HepG2 (cell line): ENCODE data around the gene RNPS1. TPM values are rescaled to one million over a fixed set of nuclear protein-coding genes. Genes with fewer than 3 reads are reported as not detected.

Experiments
- ATAC-seq: fragments of 200-7000 bp; cut with Tn5 transposase; 3 replicates; pipeline ENCODE4 v1.9.1; 2020; ENCODE audit warnings: mild to moderate bottlenecking, moderate library complexity
- BruUV-seq: library from RNA; stranded (reverse); fragments of 400-500 nt; replicated peaks from 2 replicates; lab custom pipeline; 2021; lab: Mats Ljungman, UMichigan
- CTCF ChIA-PET: fragments of 300-600 bp; formaldehyde crosslinking; extraction: SDS; loops from one replicate; lab custom pipeline; 2021; ENCODE audit warnings: low total read pairs, inconsistent platforms, low intra/inter-chr PET ratio; lab: Yijun Ruan, JAX
- POLR2A ChIA-PET: fragments of 350-600 bp; sonication (Branson Sonifier 250); formaldehyde crosslinking; loops from one replicate; lab custom pipeline; 2020; ENCODE audit warnings: antibody characterized with exemption, inconsistent platforms; lab: Yijun Ruan, JAX
- DNase-seq: peaks from one replicate; pipeline ENCODE4 v3.0.0-alpha.2; 2015; ENCODE audit warnings: low spot score
- FAIRE-seq: peaks from 3 replicates; lab custom pipeline; 2011; peaks lifted over from hg19 to GRCh38; lab: Jason Lieb, UNC
- H2AFZ ChIP-seq: one replicate; pipeline ENCODE4 v1.6.1; 2011; ENCODE audit warnings: low read length, inconsistent platforms
- H3K27ac ChIP-seq: fragments of 300-600 bp; 3 replicates; pipeline ENCODE4 v1.8.0; 2011; ENCODE audit warnings: mixed run types, mild to moderate bottlenecking, mixed read lengths, low read length, inconsistent platforms; ENCODE audit not compliant: insufficient read depth; ENCODE audit errors: extremely low read length
- H3K27me3 ChIP-seq, 2 experiments: fragments of 200-600 bp in 1 of 2; 2 replicates in 1 of 2; 3 replicates in 1 of 2; pipeline versions ENCODE4 v1.6.0 to v1.8.0; 2011; ENCODE audit warnings: low read length in 2 of 2, mild to moderate bottlenecking in 2 of 2, moderate library complexity in 2 of 2, inconsistent platforms in 1 of 2; ENCODE audit not compliant: insufficient read depth in 2 of 2, control insufficient read depth in 1 of 2
- H3K36me3 ChIP-seq, 2 experiments: fragments of 200-600 bp in 1 of 2; replicated peaks in 1 of 2; 2 replicates in 1 of 2; 3 replicates in 1 of 2; pipeline versions ENCODE4 v1.5.1 to v1.8.0; 2011; ENCODE audit warnings: low read length in 2 of 2, inconsistent platforms in 1 of 2; ENCODE audit not compliant: insufficient read depth in 2 of 2, control insufficient read depth in 1 of 2
- H3K4me1 ChIP-seq: 2 replicates; pipeline ENCODE4 v1.5.1; 2012; ENCODE audit warnings: low read length, inconsistent platforms; ENCODE audit not compliant: insufficient read depth
- H3K4me2 ChIP-seq: 2 replicates; pipeline ENCODE4 v1.6.0; 2011; ENCODE audit warnings: low read depth, low read length, inconsistent platforms
- H3K4me3 ChIP-seq, 3 experiments: fragments of 200-600 bp in 1 of 3; sonication (generic), shearing (Covaris generic) in 1 of 3; replicated peaks in 1 of 3; 2 replicates each; pipeline ENCODE4 v1.5.1; 2011 to 2016; ENCODE audit warnings: low read length in 3 of 3, inconsistent platforms in 2 of 3, low read depth in 2 of 3, mild to moderate bottlenecking in 2 of 3, control low read depth in 1 of 3, mixed read lengths in 1 of 3; ENCODE audit not compliant: insufficient read depth in 1 of 3
- H3K79me2 ChIP-seq: one replicate; pipeline ENCODE4 v1.6.1; 2011; ENCODE audit warnings: low read length, inconsistent platforms; ENCODE audit not compliant: insufficient read depth
- H3K9ac ChIP-seq: 2 replicates; pipeline ENCODE4 v1.6.0; 2011; ENCODE audit warnings: mild to moderate bottlenecking, low read depth, low read length, inconsistent platforms; ENCODE audit not compliant: insufficient read depth
- H3K9me3 ChIP-seq: 2 replicates; pipeline ENCODE4 v1.5.1; 2012; ENCODE audit warnings: mild to moderate bottlenecking, low read length
- H4K20me1 ChIP-seq: 2 replicates; pipeline ENCODE4 v1.6.0; 2011; ENCODE audit warnings: inconsistent platforms, mild to moderate bottlenecking, low read length, moderate library complexity; ENCODE audit not compliant: insufficient read depth
- CENPT ChIP-seq: sonication (generic); formaldehyde crosslinking; IDR thresholded peaks from 2 replicates; pipeline ENCODE4 v1.8.0; 2022; ENCODE audit warnings: low read depth, mild to moderate bottlenecking, moderate library complexity, missing genetic modification reagents
- ELF3 ChIP-seq: IDR thresholded peaks from 2 replicates; pipeline ENCODE4 v1.6.1; 2016; ENCODE audit warnings: missing genetic modification reagents, missing compliant biosample characterization
- FOXK2 ChIP-seq: fragments of 450-650 bp; IDR thresholded peaks from 2 replicates; pipeline ENCODE4 v1.6.1; 2016
- GMEB2 ChIP-seq: IDR thresholded peaks from 2 replicates; pipeline ENCODE4 v1.6.1; 2016; ENCODE audit warnings: missing biosample characterization, missing genetic modification reagents, low read depth
- JARID2 ChIP-seq: sonication (generic); formaldehyde crosslinking; IDR thresholded peaks from 2 replicates; pipeline ENCODE4 v1.8.1; 2023; ENCODE audit warnings: missing genetic modification reagents, inconsistent platforms; ENCODE audit not compliant: insufficient replicate concordance
- KAT7 ChIP-seq: IDR thresholded peaks from 2 replicates; pipeline ENCODE4 v1.6.1; 2018; ENCODE audit warnings: borderline replicate concordance, missing compliant biosample characterization
- NFE2L1 ChIP-seq: sonication (generic); formaldehyde crosslinking; IDR thresholded peaks from 2 replicates; pipeline ENCODE4 v1.4.0; 2020; ENCODE audit warnings: missing genetic modification reagents, mild to moderate bottlenecking, borderline replicate concordance
- NR2F6 ChIP-seq, 2 experiments: IDR thresholded peaks; 2 replicates each; pipeline ENCODE4 v1.6.1; 2016; ENCODE audit warnings: antibody characterized with exemption in 1 of 2, mild to moderate bottlenecking in 1 of 2
- SKIL ChIP-seq: sonication (generic); formaldehyde crosslinking; IDR thresholded peaks from 2 replicates; pipeline ENCODE4 v1.8.0; 2022; ENCODE audit warnings: missing genetic modification reagents, mild to moderate bottlenecking, moderate library complexity, borderline replicate concordance
- ZBTB44 ChIP-seq: sonication (generic); formaldehyde crosslinking; IDR thresholded peaks from 2 replicates; pipeline ENCODE4 v1.4.0; 2020; ENCODE audit warnings: missing genetic modification reagents
- ZBTB7B ChIP-seq: sonication (generic); formaldehyde crosslinking; IDR thresholded peaks from 2 replicates; pipeline ENCODE4 v1.4.0; 2020; ENCODE audit warnings: missing genetic modification reagents
- ZMYM3 ChIP-seq: sonication (generic); formaldehyde crosslinking; IDR thresholded peaks from 2 replicates; pipeline ENCODE4 v1.5.1; 2020; ENCODE audit warnings: mild to moderate bottlenecking, missing genetic modification reagents
- ZNF232 ChIP-seq: sonication (generic); formaldehyde crosslinking; IDR thresholded peaks from 2 replicates; pipeline ENCODE4 v1.4.0; 2020; ENCODE audit warnings: missing genetic modification reagents, borderline replicate concordance
- ZNF253 ChIP-seq: sonication (generic); formaldehyde crosslinking; IDR thresholded peaks from 2 replicates; pipeline ENCODE4 v1.8.0; 2022; ENCODE audit warnings: mild to moderate bottlenecking, missing genetic modification reagents, borderline replicate concordance
- ZNF44 ChIP-seq: sonication (generic); formaldehyde crosslinking; IDR thresholded peaks from 2 replicates; pipeline ENCODE4 v1.5.1; 2020; ENCODE audit warnings: mild to moderate bottlenecking, missing genetic modification reagents
- ZNF703 ChIP-seq: sonication (generic); formaldehyde crosslinking; IDR thresholded peaks from 2 replicates; pipeline ENCODE4 v1.5.1; 2020; ENCODE audit warnings: missing genetic modification reagents, mild to moderate bottlenecking, moderate library complexity, borderline replicate concordance
- ZNF841 ChIP-seq: sonication (generic); formaldehyde crosslinking; IDR thresholded peaks from 2 replicates; pipeline ENCODE4 v1.8.1; 2023; ENCODE audit warnings: missing genetic modification reagents, borderline replicate concordance
- WGBS: methylation state at CpG from one replicate; pipeline ENCODE4 v1.1.6; 2017; ENCODE audit warnings: low lambda C conversion rate; 5-methylcytosine and 5-hydroxymethylcytosine counted together
- in situ Hi-C: cut with HindIII; loops from 2 replicates; pipeline ENCODE4 v1.10.0; 2017; ENCODE audit warnings: low pct_unique_long_range_greater_than_20kb; ENCODE audit not compliant: extremely low pct_ligation_motif_present
- intact Hi-C: fragments of 100-400 bp; cut with micrococcal nuclease; formaldehyde crosslinking; loops from one replicate; pipeline ENCODE4 v1.10.0; 2022; ENCODE audit not compliant: unreplicated experiment
- polyA plus RNA-seq, 8 experiments: library from polyadenylated mRNA; depleted of rRNA in 3 of 8; stranded (reverse) in 7 of 8; unstranded in 1 of 8; fragments of >200 nt; fragmentation: Illumina TruSeq in 4 of 8; extraction: Trizol in 4 of 8; gene quantifications; 2 replicates each; pipeline versions ENCODE4 v1.2.1 to v1.2.3, GENCODE V29; 2011 to 2016; ENCODE audit warnings: low read depth in 4 of 8, missing spikeins in 1 of 8, mixed read lengths in 1 of 8; ENCODE audit not compliant: insufficient read depth in 1 of 8
- total RNA-seq, 5 experiments: library from RNA; depleted of rRNA; stranded (reverse); fragments of >200 nt; fragmentation: Illumina TruSeq; extraction: Trizol; gene quantifications; 2 replicates each; pipeline ENCODE4 v1.2.3, GENCODE V29; 2016; ENCODE audit warnings: low read depth in 1 of 5

Gene RNPS1
- total and polyA plus RNA-seq, 2 of the 13 experiments (the other 11 are each of a cell fraction or from before 2014, with no cell fraction given) = 126 to 133 TPM

- TF ChIP-seq GMEB2 (CRISPR knock-in tag) (no peak), ZNF232 (CRISPR knock-in tag) (no peak)
- TF ChIP-seq, all 625 proteins: peak for 0
Measured at GRCh38 chr16:2257726-2258125, 10.2 kb downstream of the RNPS1 start (continued).

GRCh38 chr16:2256531-2257140 is 11.3 kb downstream of the RNPS1 start:
- Histone ChIP-seq H3K9ac (no peak overlapping the region), H3K27ac (no peak overlapping the region), H3K4me2 (no peak overlapping the region), H3K27me3 (no peaks in the 10 kb centered on the region), H2AFZ (no peak overlapping the region), H3K79me2 (peaks cover 5% of the 10 kb centered on the region), H3K4me3 (no peak overlapping the region)
- POLR2A ChIA-PET = interaction anchor here (1.3 kb wide), 1 partner anchor 30 kb away, joined by 3 read pairs; no protein-coding TSS in a partner anchor
- in situ Hi-C loops (no loop called here), intact Hi-C loops (no loop called here)
- DNase-seq (no peak), ATAC-seq (no peak)
- BruUV-seq = no TSS peak
- TF ChIP-seq ZNF44 (CRISPR knock-in tag) (no peak), NFE2L1 (CRISPR knock-in tag) (no peak), ZNF253 (CRISPR knock-in tag) (no peak), FOXK2 (no peak), NR2F6 (IDR thresholded peaks at IDR 0.05) (no peak), NR2F6 (CRISPR knock-in tag; IDR thresholded peaks at IDR 0.05) (no peak), ZNF703 (no peak), ZMYM3 (CRISPR knock-in tag) (no peak), SKIL (CRISPR knock-in tag) (no peak), ZNF841 (CRISPR knock-in tag) (no peak), KAT7 (CRISPR knock-in tag) (no peak), ELF3 (no peak), ZBTB44 (no peak), JARID2 (no peak), CENPT (CRISPR knock-in tag) (no peak), ZBTB7B (CRISPR knock-in tag) (no peak)
- TF ChIP-seq, all 625 proteins: peak for 0
- 95% methylated on average over 12 of the region's 12 CpGs for WGBS
- Histone ChIP-seq H4K20me1 (no peaks in the 10 kb centered on the region), H3K36me3 (peaks cover 14 to 77% of the 10 kb centered on the region in 2 experiments), H3K4me1 (peaks cover 16% of the 10 kb centered on the region), H3K9me3 (no peaks in the 10 kb centered on the region)
- FAIRE-seq = no peak
- CTCF ChIA-PET = no interaction called here
